OCI-LY3 (cell line): ENCODE results near the gene CD101.

Experiments used
- CTCF ChIP-seq: fragments of 200-600, 300-600 bp; sonication (generic); IDR thresholded peaks from 2 replicates; pipeline ENCODE4 v1.5.1; 2014; ENCODE audit warnings: antibody characterized with exemption, low read length, low read depth
- EZH2phosphoT487 ChIP-seq: fragments of 200-600 bp; shearing (Covaris generic); IDR thresholded peaks from 2 replicates; pipeline ENCODE4 v1.6.1; 2018; ENCODE audit warnings: antibody characterized with exemption, mixed run types, low read depth

GRCh38 chr1:116988908-116989307 is 12.7 kb upstream of the CD101 start:
- TF ChIP-seq CTCF (no peak), EZH2phosphoT487 (no peak)
